ENCODE results near the gene LRRC52. TPM values are rescaled to one million over a fixed set of nuclear protein-coding genes. Genes with fewer than 3 reads are reported as not detected.

The LRRC52 gene
- total and polyA plus RNA-seq, 2 of the 13 experiments (the other 11 are each of a cell fraction or from before 2014, with no cell fraction given): not detected

GRCh38 chr1:165525708-165526107 lies 18.1 kb upstream of the LRRC52 start (continued):
- TF ChIP-seq CBFB (CRISPR knock-in tag; IDR thresholded peaks at IDR 0.05): no peak
- TF ChIP-seq UBTF (CRISPR knock-in tag; IDR thresholded peaks at IDR 0.05): no peak
- TF ChIP-seq PHF21A (CRISPR knock-in tag; IDR thresholded peaks at IDR 0.05): no peak
- TF ChIP-seq ZMYM4 (CRISPR knock-in tag; IDR thresholded peaks at IDR 0.05): peak; percentile 37; the same call in 1 of the 2 replicates
- no peak for TF ChIP-seq ZFY (CRISPR knock-in tag; IDR thresholded peaks at IDR 0.05)
- TF ChIP-seq ZSCAN5A (CRISPR knock-in tag; IDR thresholded peaks at IDR 0.05; ENCODE audit: borderline replicate concordance): no peak
- no peak for TF ChIP-seq ZNF33A (CRISPR knock-in tag; IDR thresholded peaks at IDR 0.05; ENCODE audit: borderline replicate concordance)
- TF ChIP-seq ZNF891 (CRISPR knock-in tag; IDR thresholded peaks at IDR 0.05): no peak
- no peak for TF ChIP-seq HIVEP1 (CRISPR knock-in tag; IDR thresholded peaks at IDR 0.05)
- peak; percentile 90; the same call in 1 of the 2 replicates for TF ChIP-seq AHDC1 (CRISPR knock-in tag; IDR thresholded peaks at IDR 0.05; ENCODE audit: borderline replicate concordance)
- TF ChIP-seq HNRNPK (IDR thresholded peaks at IDR 0.05; ENCODE audit: low read depth, low read length, poor library complexity, severe bottlenecking): no peak
- TF ChIP-seq ZNF629 (CRISPR knock-in tag; conservative IDR thresholded peaks at IDR 0.05): no peak
- no peak for TF ChIP-seq PRDM15 (CRISPR knock-in tag; IDR thresholded peaks at IDR 0.05)
- 0 out of 2 replicates have a peak, but pooled peaks have one; percentile 17 for TF ChIP-seq SP5 (CRISPR knock-in tag; IDR thresholded peaks at IDR 0.05; ENCODE audit: borderline replicate concordance, low read depth)
- TF ChIP-seq MED1 (CRISPR knock-in tag; IDR thresholded peaks at IDR 0.05): no peak
- no peak for TF ChIP-seq ZKSCAN1 (IDR thresholded peaks at IDR 0.05; ENCODE audit: low read length)
- no peak for TF ChIP-seq ZNF557 (CRISPR knock-in tag; IDR thresholded peaks at IDR 0.05)
- no peak for TF ChIP-seq ZNF674 (CRISPR knock-in tag; IDR thresholded peaks at IDR 0.05; ENCODE audit: low read depth)

All from HepG2 (cell line).